OCI-LY7 (cell line): ENCODE data around the gene CACNB1. TPM values are rescaled to one million over a fixed set of nuclear protein-coding genes. Genes with fewer than 3 reads are reported as not detected.

Source experiments
- BruUV-seq: library from RNA; stranded (reverse); fragments of 400-500 nt; replicated peaks from 2 replicates; lab custom pipeline; 2021; lab: Mats Ljungman, UMichigan
- CTCF ChIA-PET: fragments of 300-600 bp; sonication (Branson Sonifier 250); formaldehyde crosslinking; loops from one replicate; lab custom pipeline; 2022; ENCODE audit warnings: antibody characterized with exemption; ENCODE audit not compliant: unreplicated experiment; lab: Charles Lee
- POLR2A ChIA-PET: fragments of 300-600 bp; sonication (Branson Sonifier 250); formaldehyde crosslinking; loops from one replicate; lab custom pipeline; 2022; ENCODE audit warnings: antibody characterized with exemption; lab: Charles Lee
- DNase-seq: peaks from one replicate; pipeline ENCODE4 v3.0.0-alpha.2; 2015; ENCODE audit warnings: low spot score
- H2AFZ ChIP-seq: fragments of 200-600 bp; sonication (generic), shearing (Covaris generic); 2 replicates; pipeline ENCODE4 v1.6.1; 2014; ENCODE audit warnings: mild to moderate bottlenecking, antibody characterized with exemption, low read length, moderate library complexity
- H3K27ac ChIP-seq: fragments of 200-600 bp; sonication (generic); 2 replicates; pipeline ENCODE4 v1.5.1; 2014; ENCODE audit warnings: mixed run types, low read depth, mild to moderate bottlenecking, moderate library complexity, low read length, inconsistent platforms; ENCODE audit not compliant: poor library complexity, severe bottlenecking
- H3K36me3 ChIP-seq: fragments of 200-600 bp; sonication (generic); 2 replicates; pipeline ENCODE4 v1.6.1; 2014; ENCODE audit warnings: mild to moderate bottlenecking, antibody characterized with exemption, low read length, moderate library complexity, mixed read lengths; ENCODE audit not compliant: insufficient read depth
- H3K4me1 ChIP-seq: fragments of 200-600 bp; sonication (generic); 2 replicates; pipeline ENCODE4 v1.5.1; 2014; ENCODE audit warnings: mild to moderate bottlenecking, low read length; ENCODE audit not compliant: insufficient read depth, poor library complexity, severe bottlenecking
- H3K4me2 ChIP-seq: fragments of 200-600 bp; sonication (generic); 2 replicates; pipeline ENCODE4 v1.6.1; 2014; ENCODE audit warnings: mild to moderate bottlenecking, low read length
- H3K4me3 ChIP-seq: fragments of 200-600 bp; sonication (generic); 2 replicates; pipeline ENCODE4 v1.5.1; 2014; ENCODE audit warnings: mild to moderate bottlenecking, low read depth, low read length; ENCODE audit not compliant: poor library complexity, severe bottlenecking
- H3K79me2 ChIP-seq: fragments of 200-600 bp; sonication (generic); 2 replicates; pipeline ENCODE4 v1.6.1; 2016; ENCODE audit warnings: low read depth, mild to moderate bottlenecking, low read length, moderate library complexity, mixed read lengths; ENCODE audit not compliant: insufficient read depth
- H3K9me2 ChIP-seq: fragments of 200-600 bp; sonication (generic); 2 replicates; pipeline ENCODE4 v1.6.1; 2016; ENCODE audit warnings: mild to moderate bottlenecking, low read length, mixed read lengths; ENCODE audit not compliant: insufficient read depth
- H3K9me3 ChIP-seq: fragments of 200-600 bp; sonication (generic); 2 replicates; pipeline ENCODE4 v1.6.1; 2014; ENCODE audit warnings: mild to moderate bottlenecking, mixed run types, low read length, mixed read lengths
- H4K20me1 ChIP-seq: fragments of 200-600 bp; sonication (generic); 2 replicates; pipeline ENCODE4 v1.6.1; 2014; ENCODE audit warnings: mild to moderate bottlenecking, antibody characterized with exemption, low read length, moderate library complexity, mixed read lengths; ENCODE audit not compliant: insufficient read depth
- CTCF ChIP-seq: fragments of 200-600 bp; sonication (generic); conservative IDR thresholded peaks from 2 replicates; pipeline ENCODE4 v1.5.1; 2014; ENCODE audit warnings: mild to moderate bottlenecking, antibody characterized with exemption, low read length, moderate library complexity, mixed read lengths
- EZH2phosphoT487 ChIP-seq: fragments of 200-600 bp; sonication (generic); IDR thresholded peaks from 2 replicates; pipeline ENCODE4 v1.6.1; 2018; ENCODE audit warnings: low read depth, borderline replicate concordance, mild to moderate bottlenecking, mixed run types, antibody characterized with exemption, low read length, moderate library complexity, mixed read lengths
- intact Hi-C: fragments of 100-400 bp; cut with micrococcal nuclease; formaldehyde crosslinking; loops from one replicate; pipeline ENCODE4 v1.10.0; 2022; ENCODE audit not compliant: unreplicated experiment
- total RNA-seq, 2 experiments: library from RNA; depleted of rRNA in 1 of 2; stranded (reverse); fragments of >200 nt in 1 of 2; shearing (Covaris generic) in 1 of 2; gene quantifications; 2 replicates each; pipeline ENCODE4 v1.2.3, GENCODE V29; 2014 to 2022

The CACNB1 gene
- total RNA-seq, 2 experiments from 2014 or later = 23.7 to 30.9 TPM

GRCh38 chr17:39173526-39174274 lies 23.8 kb downstream of the CACNB1 start:
- Histone ChIP-seq H3K4me1 (peaks cover 63% of the 10 kb centered on the region), H3K9me3 (peaks cover 3% of the 10 kb centered on the region; the same call in 1 of the 2 replicates), H3K4me2 (peak overlapping the region; percentile 62), H2AFZ (no peak overlapping the region), H3K9me2 (no peaks in the 10 kb centered on the region), H3K27ac (peak overlapping the region; percentile 89), H3K36me3 (peaks cover 41% of the 10 kb centered on the region), H4K20me1 (no peaks in the 10 kb centered on the region), H3K79me2 (no peaks in the 10 kb centered on the region), H3K4me3 (peak overlapping the region; percentile 9)
- intact Hi-C loops = loop anchor here (2.0 kb wide), 2 partner anchors 21 to 23 kb away; partner anchors contain the start of gene CACNB1
- POLR2A ChIA-PET = interaction anchor here (0.6 to 1.3 kb wide), 4 partner anchors 9 to 208 kb away, joined by 3 to 5 read pairs (median 4); no protein-coding TSS in a partner anchor
- no peak for TF ChIP-seq CTCF
- DNase-seq = no peak
- BruUV-seq = no TSS peak
- CTCF ChIA-PET = interaction anchor here (0.6 to 3.3 kb wide), 6 partner anchors 9 to 303 kb away, joined by 4 to 22 read pairs (median 4); no protein-coding TSS in a partner anchor

- intact Hi-C loops = loop anchor here (2.0 kb wide), 1 partner anchor 24 kb away; the partner anchor contains the start of gene CACNB1
- POLR2A ChIA-PET = interaction anchor here (1.0 to 1.3 kb wide), 3 partner anchors 8 to 23 kb away, joined by 3 to 5 read pairs (median 4); no protein-coding TSS in a partner anchor
Observed at GRCh38 chr17:39173080-39173479, 24.4 kb downstream of the CACNB1 start.

More at GRCh38 chr17:39173080-39173479, 24.4 kb downstream of the CACNB1 start:
- CTCF ChIA-PET = interaction anchor here (2.2 to 3.3 kb wide), 2 partner anchors 9 to 20 kb away, joined by 8 to 22 read pairs; no protein-coding TSS in a partner anchor
- peaks cover 35% of the 10 kb centered on the region for H3K36me3 ChIP-seq
- TF ChIP-seq CTCF (no peak), EZH2phosphoT487 (no peak)
- H3K4me1 ChIP-seq = peaks cover 65% of the 10 kb centered on the region
- peak overlapping the region; percentile 9 for H3K4me3 ChIP-seq
- DNase-seq = peak; percentile 85
- H3K79me2 ChIP-seq = no peaks in the 10 kb centered on the region
- H2AFZ ChIP-seq = no peak overlapping the region
- H4K20me1 ChIP-seq = no peaks in the 10 kb centered on the region
- peak overlapping the region; percentile 89 for H3K27ac ChIP-seq
- H3K4me2 ChIP-seq = peak overlapping the region; percentile 62
- peaks cover 3% of the 10 kb centered on the region; the same call in 1 of the 2 replicates for H3K9me3 ChIP-seq
- BruUV-seq = no TSS peak
- no peaks in the 10 kb centered on the region for H3K9me2 ChIP-seq
